ENCODE results near the gene NCAM1.

- TF ChIP-seq EZH2 (IDR thresholded peaks at IDR 0.05; ENCODE audit: low read depth, unreplicated experiment), result no peak
- no peak for TF ChIP-seq POLR2AphosphoS5 (IDR thresholded peaks at IDR 0.05; ENCODE audit: low read depth)
- TF ChIP-seq, protein P1, sequence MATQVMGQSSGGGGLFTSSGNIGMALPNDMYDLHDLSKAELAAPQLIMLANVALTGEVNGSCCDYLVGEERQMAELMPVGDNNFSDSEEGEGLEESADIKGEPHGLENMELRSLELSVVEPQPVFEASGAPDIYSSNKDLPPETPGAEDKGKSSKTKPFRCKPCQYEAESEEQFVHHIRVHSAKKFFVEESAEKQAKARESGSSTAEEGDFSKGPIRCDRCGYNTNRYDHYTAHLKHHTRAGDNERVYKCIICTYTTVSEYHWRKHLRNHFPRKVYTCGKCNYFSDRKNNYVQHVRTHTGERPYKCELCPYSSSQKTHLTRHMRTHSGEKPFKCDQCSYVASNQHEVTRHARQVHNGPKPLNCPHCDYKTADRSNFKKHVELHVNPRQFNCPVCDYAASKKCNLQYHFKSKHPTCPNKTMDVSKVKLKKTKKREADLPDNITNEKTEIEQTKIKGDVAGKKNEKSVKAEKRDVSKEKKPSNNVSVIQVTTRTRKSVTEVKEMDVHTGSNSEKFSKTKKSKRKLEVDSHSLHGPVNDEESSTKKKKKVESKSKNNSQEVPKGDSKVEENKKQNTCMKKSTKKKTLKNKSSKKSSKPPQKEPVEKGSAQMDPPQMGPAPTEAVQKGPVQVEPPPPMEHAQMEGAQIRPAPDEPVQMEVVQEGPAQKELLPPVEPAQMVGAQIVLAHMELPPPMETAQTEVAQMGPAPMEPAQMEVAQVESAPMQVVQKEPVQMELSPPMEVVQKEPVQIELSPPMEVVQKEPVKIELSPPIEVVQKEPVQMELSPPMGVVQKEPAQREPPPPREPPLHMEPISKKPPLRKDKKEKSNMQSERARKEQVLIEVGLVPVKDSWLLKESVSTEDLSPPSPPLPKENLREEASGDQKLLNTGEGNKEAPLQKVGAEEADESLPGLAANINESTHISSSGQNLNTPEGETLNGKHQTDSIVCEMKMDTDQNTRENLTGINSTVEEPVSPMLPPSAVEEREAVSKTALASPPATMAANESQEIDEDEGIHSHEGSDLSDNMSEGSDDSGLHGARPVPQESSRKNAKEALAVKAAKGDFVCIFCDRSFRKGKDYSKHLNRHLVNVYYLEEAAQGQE (IDR thresholded peaks at IDR 0.05; ENCODE audit: unreplicated experiment), result no peak
- TF ChIP-seq, protein P2, sequence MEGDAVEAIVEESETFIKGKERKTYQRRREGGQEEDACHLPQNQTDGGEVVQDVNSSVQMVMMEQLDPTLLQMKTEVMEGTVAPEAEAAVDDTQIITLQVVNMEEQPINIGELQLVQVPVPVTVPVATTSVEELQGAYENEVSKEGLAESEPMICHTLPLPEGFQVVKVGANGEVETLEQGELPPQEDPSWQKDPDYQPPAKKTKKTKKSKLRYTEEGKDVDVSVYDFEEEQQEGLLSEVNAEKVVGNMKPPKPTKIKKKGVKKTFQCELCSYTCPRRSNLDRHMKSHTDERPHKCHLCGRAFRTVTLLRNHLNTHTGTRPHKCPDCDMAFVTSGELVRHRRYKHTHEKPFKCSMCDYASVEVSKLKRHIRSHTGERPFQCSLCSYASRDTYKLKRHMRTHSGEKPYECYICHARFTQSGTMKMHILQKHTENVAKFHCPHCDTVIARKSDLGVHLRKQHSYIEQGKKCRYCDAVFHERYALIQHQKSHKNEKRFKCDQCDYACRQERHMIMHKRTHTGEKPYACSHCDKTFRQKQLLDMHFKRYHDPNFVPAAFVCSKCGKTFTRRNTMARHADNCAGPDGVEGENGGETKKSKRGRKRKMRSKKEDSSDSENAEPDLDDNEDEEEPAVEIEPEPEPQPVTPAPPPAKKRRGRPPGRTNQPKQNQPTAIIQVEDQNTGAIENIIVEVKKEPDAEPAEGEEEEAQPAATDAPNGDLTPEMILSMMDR (conservative IDR thresholded peaks at IDR 0.05; ENCODE audit: low read depth in 2 of 2), result no peak
- TF ChIP-seq ZNF331 (CRISPR knock-in tag; IDR thresholded peaks at IDR 0.05; ENCODE audit: low read depth), result no peak
- no peak for TF ChIP-seq EZH2phosphoT487 (IDR thresholded peaks at IDR 0.05; ENCODE audit: unreplicated experiment)
- TF ChIP-seq STAT1 (IDR thresholded peaks at IDR 0.05; ENCODE audit: unreplicated experiment), result no peak
- no peak for TF ChIP-seq CREB1 (CRISPR knock-in tag; IDR thresholded peaks at IDR 0.05; ENCODE audit: low read depth)
- no peak for TF ChIP-seq ETS1 (IDR thresholded peaks at IDR 0.05)
- TF ChIP-seq JUNB (IDR thresholded peaks at IDR 0.05; ENCODE audit: unreplicated experiment), result no peak
- TF ChIP-seq ZNF114 (CRISPR knock-in tag; IDR thresholded peaks at IDR 0.05), result no peak
- TF ChIP-seq, protein P3, sequence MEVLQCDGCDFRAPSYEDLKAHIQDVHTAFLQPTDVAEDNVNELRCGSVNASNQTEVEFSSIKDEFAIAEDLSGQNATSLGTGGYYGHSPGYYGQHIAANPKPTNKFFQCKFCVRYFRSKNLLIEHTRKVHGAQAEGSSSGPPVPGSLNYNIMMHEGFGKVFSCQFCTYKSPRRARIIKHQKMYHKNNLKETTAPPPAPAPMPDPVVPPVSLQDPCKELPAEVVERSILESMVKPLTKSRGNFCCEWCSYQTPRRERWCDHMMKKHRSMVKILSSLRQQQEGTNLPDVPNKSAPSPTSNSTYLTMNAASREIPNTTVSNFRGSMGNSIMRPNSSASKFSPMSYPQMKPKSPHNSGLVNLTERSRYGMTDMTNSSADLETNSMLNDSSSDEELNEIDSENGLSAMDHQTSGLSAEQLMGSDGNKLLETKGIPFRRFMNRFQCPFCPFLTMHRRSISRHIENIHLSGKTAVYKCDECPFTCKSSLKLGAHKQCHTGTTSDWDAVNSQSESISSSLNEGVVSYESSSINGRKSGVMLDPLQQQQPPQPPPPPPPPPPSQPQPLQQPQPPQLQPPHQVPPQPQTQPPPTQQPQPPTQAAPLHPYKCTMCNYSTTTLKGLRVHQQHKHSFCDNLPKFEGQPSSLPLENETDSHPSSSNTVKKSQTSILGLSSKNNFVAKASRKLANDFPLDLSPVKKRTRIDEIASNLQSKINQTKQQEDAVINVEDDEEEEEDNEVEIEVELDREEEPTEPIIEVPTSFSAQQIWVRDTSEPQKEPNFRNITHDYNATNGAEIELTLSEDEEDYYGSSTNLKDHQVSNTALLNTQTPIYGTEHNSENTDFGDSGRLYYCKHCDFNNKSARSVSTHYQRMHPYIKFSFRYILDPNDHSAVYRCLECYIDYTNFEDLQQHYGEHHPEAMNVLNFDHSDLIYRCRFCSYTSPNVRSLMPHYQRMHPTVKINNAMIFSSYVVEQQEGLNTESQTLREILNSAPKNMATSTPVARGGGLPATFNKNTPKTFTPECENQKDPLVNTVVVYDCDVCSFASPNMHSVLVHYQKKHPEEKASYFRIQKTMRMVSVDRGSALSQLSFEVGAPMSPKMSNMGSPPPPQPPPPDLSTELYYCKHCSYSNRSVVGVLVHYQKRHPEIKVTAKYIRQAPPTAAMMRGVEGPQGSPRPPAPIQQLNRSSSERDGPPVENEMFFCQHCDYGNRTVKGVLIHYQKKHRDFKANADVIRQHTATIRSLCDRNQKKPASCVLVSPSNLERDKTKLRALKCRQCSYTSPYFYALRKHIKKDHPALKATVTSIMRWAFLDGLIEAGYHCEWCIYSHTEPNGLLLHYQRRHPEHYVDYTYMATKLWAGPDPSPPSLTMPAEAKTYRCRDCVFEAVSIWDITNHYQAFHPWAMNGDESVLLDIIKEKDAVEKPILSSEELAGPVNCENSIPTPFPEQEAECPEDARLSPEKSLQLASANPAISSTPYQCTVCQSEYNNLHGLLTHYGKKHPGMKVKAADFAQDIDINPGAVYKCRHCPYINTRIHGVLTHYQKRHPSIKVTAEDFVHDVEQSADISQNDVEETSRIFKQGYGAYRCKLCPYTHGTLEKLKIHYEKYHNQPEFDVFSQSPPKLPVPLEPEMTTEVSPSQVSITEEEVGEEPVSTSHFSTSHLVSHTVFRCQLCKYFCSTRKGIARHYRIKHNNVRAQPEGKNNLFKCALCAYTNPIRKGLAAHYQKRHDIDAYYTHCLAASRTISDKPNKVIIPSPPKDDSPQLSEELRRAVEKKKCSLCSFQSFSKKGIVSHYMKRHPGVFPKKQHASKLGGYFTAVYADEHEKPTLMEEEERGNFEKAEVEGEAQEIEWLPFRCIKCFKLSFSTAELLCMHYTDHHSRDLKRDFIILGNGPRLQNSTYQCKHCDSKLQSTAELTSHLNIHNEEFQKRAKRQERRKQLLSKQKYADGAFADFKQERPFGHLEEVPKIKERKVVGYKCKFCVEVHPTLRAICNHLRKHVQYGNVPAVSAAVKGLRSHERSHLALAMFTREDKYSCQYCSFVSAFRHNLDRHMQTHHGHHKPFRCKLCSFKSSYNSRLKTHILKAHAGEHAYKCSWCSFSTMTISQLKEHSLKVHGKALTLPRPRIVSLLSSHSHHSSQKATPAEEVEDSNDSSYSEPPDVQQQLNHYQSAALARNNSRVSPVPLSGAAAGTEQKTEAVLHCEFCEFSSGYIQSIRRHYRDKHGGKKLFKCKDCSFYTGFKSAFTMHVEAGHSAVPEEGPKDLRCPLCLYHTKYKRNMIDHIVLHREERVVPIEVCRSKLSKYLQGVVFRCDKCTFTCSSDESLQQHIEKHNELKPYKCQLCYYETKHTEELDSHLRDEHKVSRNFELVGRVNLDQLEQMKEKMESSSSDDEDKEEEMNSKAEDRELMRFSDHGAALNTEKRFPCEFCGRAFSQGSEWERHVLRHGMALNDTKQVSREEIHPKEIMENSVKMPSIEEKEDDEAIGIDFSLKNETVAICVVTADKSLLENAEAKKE (CRISPR knock-in tag; IDR thresholded peaks at IDR 0.05), result no peak
- TF ChIP-seq NANOG (IDR thresholded peaks at IDR 0.05; ENCODE audit: borderline replicate concordance), result no peak
Observed at GRCh38 chr11:113199866-113200265, 238.6 kb downstream of the NCAM1 start.
